Articular chondrocyte of knee joint (primary cell): ENCODE results near the gene RIPK4. TPM values are rescaled to one million over a fixed set of nuclear protein-coding genes. Genes with fewer than 3 reads are reported as not detected.

Source experiments
- small RNA-seq: library from RNA; depleted of rRNA; stranded (forward); fragments of <200 nt; gene quantifications from one replicate; pipeline ENCODE3, GENCODE V24; 2012
- total RNA-seq: library from RNA; depleted of rRNA; stranded (reverse); fragments of >200 nt; gene quantifications from 2 replicates; pipeline ENCODE4 v1.2.3, GENCODE V29; 2012

The RIPK4 gene
- 6.4 and 13.9 TPM in 2 replicates for total RNA-seq

GRCh38 chr21:41766883-41767605 is at the start of gene RIPK4:
Gene RIPK4 (minus strand): TSS chr21:41767052. CDS start chr21:41767041, 11 bp downstream.

Small RNA genes lying within 50 kb of the gene (small RNA-seq; reads per million reads assigned to genes)
- 0.50 reads per million, percentile 11 among the genes with 10 or more reads in this experiment for gene MIR6814

Other genes starting within 250 kb of the RIPK4 start
- gene PRDM15, start 112.3 kb upstream of the RIPK4 start, total RNA-seq, result 4.9 and 5.9 TPM in 2 replicates
- gene C2CD2, start 187.0 kb upstream of the RIPK4 start, total RNA-seq, result 22.9 and 27.8 TPM in 2 replicates
- 15.0 and 15.6 TPM in 2 replicates for gene ZBTB21, start 243.3 kb upstream of the RIPK4 start, total RNA-seq